ENCODE results near the gene SYT4. TPM values are rescaled to one million over a fixed set of nuclear protein-coding genes. Genes with fewer than 3 reads are reported as not detected.

The SYT4 gene
- total RNA-seq, 1 experiment from 2014 or later: 3.4 TPM

DNA sequence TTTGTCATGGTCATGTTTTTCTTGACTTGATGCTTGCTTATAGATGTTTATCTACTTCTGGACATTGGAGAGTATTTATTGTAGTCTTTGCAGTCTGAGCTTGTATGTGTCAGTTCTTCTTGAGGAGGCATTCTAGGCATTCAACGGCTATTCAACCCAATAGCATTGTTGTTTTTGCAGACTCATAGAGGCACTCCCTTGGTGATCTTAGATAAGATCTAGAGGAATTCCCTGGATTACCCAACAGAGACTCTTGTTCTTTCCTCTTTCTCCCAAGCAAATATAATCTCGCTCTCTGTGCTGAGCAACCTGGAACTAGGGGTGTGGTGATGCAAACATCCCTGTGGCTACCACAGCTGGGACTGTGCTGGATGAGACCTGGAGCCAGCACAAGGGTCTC, 40.4 kb downstream of the SYT4 start:
- Histone ChIP-seq H3K4me2 (ENCODE audit: insufficient read depth, insufficient read length, low read length) (no peak overlapping the region), H3T11ph (ENCODE audit: low read length) (no peak overlapping the region), H4K20me1 (ENCODE audit: control insufficient read depth, insufficient read depth, insufficient read length) (no peaks in the 10 kb centered on the region), H3K23me2 (ENCODE audit: insufficient read length, low read depth, low read length, poor library complexity, severe bottlenecking) (no peaks in the 10 kb centered on the region), H2BK12ac (ENCODE audit: insufficient read length, low read depth, low read length) (no peak overlapping the region), H4K91ac (ENCODE audit: insufficient read length, low read depth, low read length) (no peak overlapping the region), H2AK5ac (ENCODE audit: insufficient read length, low read length) (no peak overlapping the region), H3K14ac (ENCODE audit: insufficient read depth, low read length) (no peak overlapping the region), H3K79me1 (ENCODE audit: insufficient read depth, low read depth, low read length, poor library complexity, severe bottlenecking) (no peaks in the 10 kb centered on the region), H4K5ac (ENCODE audit: insufficient read length, low read depth, low read length) (no peak overlapping the region), H3K27me3 (ENCODE audit: insufficient read depth, low read length) (no peaks in the 10 kb centered on the region; the same call in 1 of the 2 replicates), H3K9ac (ENCODE audit: extremely low read depth, insufficient read length, low read length) (no peak overlapping the region), H3K79me2 (ENCODE audit: insufficient read depth, low read length) (no peaks in the 10 kb centered on the region), H3K4me1 (ENCODE audit: insufficient read depth, low read length) (no peaks in the 10 kb centered on the region), H4K8ac (replicated peaks; ENCODE audit: insufficient read length, low read depth, low read length) (no peak overlapping the region), H2BK5ac (ENCODE audit: insufficient read length, low read length) (no peak overlapping the region), H2BK15ac (ENCODE audit: low read depth, low read length) (no peak overlapping the region), H3K23ac (ENCODE audit: insufficient read length, low read depth, low read length) (no peak overlapping the region), H2BK20ac (ENCODE audit: low read depth, low read length, poor library complexity, severe bottlenecking) (no peak overlapping the region), H2BK120ac (ENCODE audit: low read depth, low read length, poor library complexity, severe bottlenecking) (no peak overlapping the region), H3K9me3 (ENCODE audit: control insufficient read depth, low read depth, low read length) (no peaks in the 10 kb centered on the region), H2AFZ (ENCODE audit: low read length) (no peak overlapping the region), H3K27ac (ENCODE audit: insufficient read length, low read depth, low read length) (no peak overlapping the region), H3K18ac (ENCODE audit: insufficient read length, low read depth, low read length) (no peak overlapping the region), H3K56ac (ENCODE audit: insufficient read length, low read depth, low read length) (no peak overlapping the region), H3K4ac (ENCODE audit: low read depth, low read length) (no peak overlapping the region)
- Mint-ChIP-seq H3K9me3 (no peaks in the 10 kb centered on the region), H3K27ac (no peak overlapping the region), H3K27me3 (ENCODE audit: low read depth) (no peaks in the 10 kb centered on the region; the same call in 1 of the 2 replicates), H3K4me1 (no peaks in the 10 kb centered on the region), H3K4me3 (no peak overlapping the region), H3K36me3 (ENCODE audit: insufficient read depth in 1 of 3, low read depth in 3 of 3) (no peaks in the 10 kb centered on the region)
- TF ChIP-seq, protein P1, sequence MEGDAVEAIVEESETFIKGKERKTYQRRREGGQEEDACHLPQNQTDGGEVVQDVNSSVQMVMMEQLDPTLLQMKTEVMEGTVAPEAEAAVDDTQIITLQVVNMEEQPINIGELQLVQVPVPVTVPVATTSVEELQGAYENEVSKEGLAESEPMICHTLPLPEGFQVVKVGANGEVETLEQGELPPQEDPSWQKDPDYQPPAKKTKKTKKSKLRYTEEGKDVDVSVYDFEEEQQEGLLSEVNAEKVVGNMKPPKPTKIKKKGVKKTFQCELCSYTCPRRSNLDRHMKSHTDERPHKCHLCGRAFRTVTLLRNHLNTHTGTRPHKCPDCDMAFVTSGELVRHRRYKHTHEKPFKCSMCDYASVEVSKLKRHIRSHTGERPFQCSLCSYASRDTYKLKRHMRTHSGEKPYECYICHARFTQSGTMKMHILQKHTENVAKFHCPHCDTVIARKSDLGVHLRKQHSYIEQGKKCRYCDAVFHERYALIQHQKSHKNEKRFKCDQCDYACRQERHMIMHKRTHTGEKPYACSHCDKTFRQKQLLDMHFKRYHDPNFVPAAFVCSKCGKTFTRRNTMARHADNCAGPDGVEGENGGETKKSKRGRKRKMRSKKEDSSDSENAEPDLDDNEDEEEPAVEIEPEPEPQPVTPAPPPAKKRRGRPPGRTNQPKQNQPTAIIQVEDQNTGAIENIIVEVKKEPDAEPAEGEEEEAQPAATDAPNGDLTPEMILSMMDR (conservative IDR thresholded peaks at IDR 0.05): no peak
- no peak for DNase-seq
- no CpG with 5 or more reads among the region's 2 CpGs for WGBS (ENCODE audit: extremely low coverage, insufficient read length, low lambda C conversion rate)
